Body of pancreas (tissue), 4 donors: ENCODE results near the gene TRIM56.
"Not testable (repeated sequence)": the region's sequence is repeated elsewhere in the genome, so short reads cannot be mapped to it uniquely, and the experiment has no call there.

Experiments used
- POLR2A ChIP-seq, 3 donors: fragments of 450-650 bp; IDR thresholded peaks; one replicate each; pipeline ENCODE4 v1.6.1; 2016; ENCODE audit warnings: antibody characterized with exemption in 3 of 3, mild to moderate bottlenecking in 2 of 3
- TF ChIP-seq, protein P1 (sequence below), 7 experiments: fragments of 450-650 bp in 4 of 7; fragments of 200-600 bp in 3 of 7; sonication (generic) in 3 of 7; IDR thresholded peaks; one replicate each; pipeline ENCODE4 v1.5.1; 2016 to 2019; ENCODE audit warnings: antibody characterized with exemption in 7 of 7

DNA sequence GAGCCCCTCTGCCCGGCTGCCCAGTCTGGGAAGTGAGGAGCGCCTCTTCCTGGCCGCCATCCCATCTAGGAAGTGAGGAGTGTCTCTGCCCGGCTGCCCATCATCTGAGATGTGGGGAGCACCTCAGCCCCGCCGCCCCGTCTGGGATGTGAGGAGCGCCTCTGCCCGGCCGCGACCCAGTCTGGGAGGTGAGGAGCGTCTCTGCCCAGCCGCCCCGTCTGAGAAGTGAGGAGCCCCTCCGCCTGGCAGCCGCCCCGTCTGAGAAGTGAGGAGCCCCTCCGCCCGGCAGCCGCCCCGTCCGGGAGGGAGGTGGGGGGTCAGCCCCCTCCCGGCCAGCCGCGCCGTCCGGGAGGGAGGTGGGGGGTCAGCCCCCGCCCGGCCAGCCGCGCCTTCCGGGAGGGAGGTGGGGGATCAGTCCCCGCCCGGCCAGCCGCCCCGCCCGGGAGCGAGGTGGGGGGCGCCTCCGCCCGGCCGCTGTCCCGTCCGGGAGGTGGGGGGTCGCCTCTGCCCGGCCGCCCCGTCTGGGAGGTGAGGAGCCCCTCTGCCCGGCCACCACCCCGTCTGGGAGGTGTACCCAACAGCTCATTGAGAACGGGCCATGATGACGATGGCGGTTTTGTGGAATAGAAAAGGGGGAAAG is 7.1 kb downstream of the TRIM56 start:
- not testable (repeated sequence) for TF ChIP-seq POLR2A (IDR thresholded peaks at IDR 0.05)
- TF ChIP-seq, protein P1, sequence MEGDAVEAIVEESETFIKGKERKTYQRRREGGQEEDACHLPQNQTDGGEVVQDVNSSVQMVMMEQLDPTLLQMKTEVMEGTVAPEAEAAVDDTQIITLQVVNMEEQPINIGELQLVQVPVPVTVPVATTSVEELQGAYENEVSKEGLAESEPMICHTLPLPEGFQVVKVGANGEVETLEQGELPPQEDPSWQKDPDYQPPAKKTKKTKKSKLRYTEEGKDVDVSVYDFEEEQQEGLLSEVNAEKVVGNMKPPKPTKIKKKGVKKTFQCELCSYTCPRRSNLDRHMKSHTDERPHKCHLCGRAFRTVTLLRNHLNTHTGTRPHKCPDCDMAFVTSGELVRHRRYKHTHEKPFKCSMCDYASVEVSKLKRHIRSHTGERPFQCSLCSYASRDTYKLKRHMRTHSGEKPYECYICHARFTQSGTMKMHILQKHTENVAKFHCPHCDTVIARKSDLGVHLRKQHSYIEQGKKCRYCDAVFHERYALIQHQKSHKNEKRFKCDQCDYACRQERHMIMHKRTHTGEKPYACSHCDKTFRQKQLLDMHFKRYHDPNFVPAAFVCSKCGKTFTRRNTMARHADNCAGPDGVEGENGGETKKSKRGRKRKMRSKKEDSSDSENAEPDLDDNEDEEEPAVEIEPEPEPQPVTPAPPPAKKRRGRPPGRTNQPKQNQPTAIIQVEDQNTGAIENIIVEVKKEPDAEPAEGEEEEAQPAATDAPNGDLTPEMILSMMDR (IDR thresholded peaks at IDR 0.05) = not testable (repeated sequence)
